GF-D8 (cell line): Measurements from ENCODE around the gene INSRR.

ENCODE experiments used
- DNase-seq: peaks from one replicate; lab custom pipeline; 2025; lab: John Stamatoyannopoulos, UW

The INSRR gene

DNA sequence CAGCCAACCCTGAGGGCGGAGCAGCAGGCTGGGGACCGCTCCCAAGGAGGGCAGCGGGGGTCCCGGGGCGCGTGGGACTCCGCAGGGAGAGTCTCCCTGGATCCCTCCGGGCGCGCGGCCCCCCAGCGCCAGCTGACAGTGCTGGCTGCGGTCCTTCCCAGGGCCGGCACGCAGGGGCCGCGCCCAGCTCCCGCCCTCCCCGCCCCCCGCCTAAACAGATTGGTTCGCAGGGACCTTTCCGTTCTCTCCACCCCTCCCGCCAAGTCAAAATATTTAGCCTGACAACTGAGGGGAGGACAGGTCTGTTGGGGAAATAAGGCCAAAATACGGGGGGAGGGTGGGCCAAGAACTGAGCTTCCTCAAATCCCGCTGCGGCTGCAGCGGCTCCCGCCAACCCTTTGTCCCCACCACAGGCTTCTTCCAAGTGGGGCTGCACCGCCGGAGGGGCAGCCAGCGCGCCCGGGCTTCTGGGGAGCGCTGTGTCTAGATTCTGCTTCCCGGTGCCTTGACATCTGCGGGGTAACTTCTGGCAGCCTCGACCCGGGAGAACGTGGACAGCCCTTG lies at the start of gene INSRR:
TSS of gene INSRR (minus strand) at position 159 of the 564 bp plus-strand sequence. CDS start 496 bp downstream, outside the sequence.
- no peak for DNase-seq

DNA sequence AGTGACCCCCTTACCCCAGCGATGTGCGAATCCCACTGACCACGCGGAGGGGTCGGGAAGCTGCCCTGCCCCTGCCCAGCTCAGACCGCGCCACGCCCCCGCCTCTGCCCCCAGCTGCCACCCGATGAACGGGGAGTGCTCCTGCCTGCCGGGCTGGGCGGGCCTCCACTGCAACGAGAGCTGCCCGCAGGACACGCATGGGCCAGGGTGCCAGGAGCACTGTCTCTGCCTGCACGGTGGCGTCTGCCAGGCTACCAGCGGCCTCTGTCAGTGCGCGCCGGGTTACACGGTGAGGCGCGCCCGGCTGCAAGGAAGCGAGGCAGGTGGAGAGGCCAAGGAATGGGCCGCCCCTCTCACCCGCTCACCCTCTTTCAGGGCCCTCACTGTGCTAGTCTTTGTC lies 49.6 kb upstream of the INSRR start:
- no peak for DNase-seq

DNA sequence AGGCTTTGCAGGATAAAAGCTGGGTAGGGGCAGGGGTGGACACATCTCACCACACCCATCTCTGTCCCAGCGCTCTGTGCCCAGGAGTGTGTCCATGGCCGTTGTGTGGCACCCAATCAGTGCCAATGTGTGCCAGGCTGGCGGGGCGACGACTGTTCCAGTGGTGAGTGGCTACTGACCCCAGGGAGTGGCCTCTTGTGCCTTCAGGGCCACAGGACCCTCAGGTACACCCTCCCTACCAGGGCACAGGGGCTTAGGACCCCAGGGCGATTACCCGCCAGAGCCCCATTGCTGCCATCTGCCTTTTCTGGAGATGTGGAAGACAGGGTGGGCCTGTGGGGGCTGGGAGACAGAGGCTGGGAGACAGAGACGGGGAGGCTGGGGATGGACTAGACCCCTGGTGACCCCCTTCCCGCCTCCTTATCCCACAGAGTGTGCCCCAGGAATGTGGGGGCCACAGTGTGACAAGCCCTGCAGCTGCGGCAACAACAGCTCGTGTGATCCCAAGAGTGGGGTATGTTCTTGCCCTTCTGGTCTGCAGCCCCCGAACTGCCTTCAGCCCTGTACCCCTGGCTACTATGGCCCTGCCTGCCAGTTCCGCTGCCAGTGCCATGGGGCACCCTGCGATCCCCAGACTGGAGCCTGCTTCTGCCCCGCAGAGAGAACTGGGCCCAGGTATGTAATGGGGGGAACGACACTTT lies 47.4 kb upstream of the INSRR start:
- no peak for DNase-seq

DNA sequence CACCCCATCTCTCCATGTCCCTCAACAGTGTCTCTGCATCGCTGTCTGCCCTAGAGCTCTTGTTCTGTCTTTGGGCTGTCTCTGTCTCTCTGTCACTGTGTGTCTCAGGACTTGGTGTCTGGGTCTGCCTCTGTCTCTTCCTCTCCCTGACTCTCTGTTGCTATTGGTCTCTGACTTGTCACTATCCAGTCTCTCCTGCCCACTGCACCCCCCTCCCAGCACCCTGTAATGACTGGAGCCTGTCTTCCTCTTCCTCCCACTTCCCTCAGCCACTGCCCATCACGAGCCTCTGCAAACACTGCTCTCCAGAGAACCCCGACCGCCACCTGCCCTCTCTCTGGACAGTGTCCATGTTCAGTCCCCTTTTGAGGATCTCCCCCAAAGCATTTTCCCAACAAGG lies 46.7 kb upstream of the INSRR start:
- no peak for DNase-seq

DNA sequence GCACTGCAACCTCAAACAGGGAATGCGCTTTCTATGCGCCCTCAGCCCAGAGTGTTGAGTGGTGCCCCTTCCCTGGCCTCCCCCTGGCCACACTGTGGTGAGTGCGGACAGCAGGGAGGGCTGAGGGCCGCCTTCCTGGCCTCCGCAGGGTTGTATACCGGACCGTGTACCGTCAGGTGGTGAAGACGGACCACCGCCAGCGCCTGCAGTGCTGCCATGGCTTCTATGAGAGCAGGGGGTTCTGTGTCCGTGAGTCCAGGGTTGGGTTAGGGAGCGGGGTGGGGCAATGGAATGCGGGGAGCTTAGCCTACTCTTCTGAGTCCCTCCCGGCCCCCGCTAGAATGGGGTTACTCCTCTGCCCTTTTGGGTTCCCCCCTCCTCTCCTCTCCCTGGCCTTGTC lies 46.3 kb upstream of the INSRR start:
- no peak for DNase-seq

DNA sequence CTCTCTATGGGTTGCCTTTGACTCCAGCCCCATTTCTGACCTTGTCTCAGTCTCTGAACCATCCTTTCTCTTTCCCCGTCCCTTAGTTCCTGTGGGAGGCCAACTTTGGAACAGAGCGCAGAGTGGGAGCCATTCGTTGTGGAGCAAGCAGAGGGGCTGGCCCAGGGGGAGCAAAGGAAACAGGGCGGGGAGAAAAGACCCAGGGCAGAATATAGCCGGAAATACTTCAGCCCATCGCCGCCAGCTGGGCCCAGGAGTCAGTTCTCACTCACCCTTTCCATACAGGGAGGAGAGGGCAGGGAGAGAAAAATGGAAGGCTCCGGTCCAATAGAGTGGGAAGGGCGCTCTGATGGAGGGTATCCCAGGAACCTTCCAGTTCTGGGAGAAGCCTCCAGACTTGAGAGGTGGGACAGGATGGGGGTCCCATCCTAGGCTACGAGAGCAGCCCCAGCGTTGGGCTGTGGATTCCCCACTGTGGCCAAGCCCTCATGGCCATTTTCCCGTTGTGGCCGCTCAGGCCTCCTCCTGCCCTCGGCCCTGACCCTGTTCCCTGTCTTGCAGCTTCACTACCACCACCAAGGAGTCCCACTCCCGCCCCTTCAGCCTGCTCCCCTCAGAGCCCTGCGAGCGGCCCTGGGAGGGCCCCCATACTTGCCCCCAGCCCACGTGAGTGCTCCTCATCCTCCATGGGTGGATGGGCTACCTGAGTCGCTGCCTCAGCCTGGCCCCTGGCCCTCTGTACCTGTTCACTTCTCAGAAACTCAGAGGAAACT lies 45.5 kb upstream of the INSRR start:
- no peak for DNase-seq

DNA sequence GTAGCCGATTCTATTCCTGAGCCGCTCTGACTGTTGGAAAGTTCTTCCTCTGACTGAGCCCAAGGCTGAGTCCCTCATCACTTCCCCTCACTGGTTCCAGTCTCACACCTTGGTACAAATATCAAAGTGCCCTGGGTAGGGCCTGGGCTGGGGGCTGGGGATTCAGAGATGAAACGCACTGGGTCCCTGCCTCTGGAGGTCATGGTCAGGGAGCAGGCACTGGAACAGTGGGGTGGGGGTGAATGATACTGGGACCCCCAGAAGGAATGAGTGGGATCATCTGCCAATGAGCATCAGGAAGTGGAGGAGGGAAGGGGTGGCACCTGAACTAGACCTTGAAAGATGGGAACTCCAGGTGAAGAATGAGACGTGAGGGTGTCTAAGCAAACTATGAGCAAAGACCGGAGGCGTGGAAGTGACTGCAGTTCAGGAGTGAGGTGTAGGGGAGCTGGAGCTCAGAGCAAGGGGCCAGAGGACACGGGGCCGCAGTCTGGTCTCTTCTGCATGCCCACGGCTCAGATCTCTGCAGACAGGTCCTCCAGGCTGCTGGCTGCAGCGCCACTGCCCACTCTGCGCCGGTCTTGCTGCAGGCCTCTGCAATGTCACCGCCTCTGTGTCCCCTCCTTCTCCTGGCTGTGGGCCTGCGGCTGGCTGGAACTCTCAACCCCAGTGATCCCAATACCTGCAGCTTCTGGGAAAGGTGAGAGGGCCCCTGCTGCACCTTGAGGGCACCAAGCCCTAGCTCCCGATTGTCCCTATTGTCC lies 44.6 kb upstream of the INSRR start:
- DNase-seq = no peak

DNA sequence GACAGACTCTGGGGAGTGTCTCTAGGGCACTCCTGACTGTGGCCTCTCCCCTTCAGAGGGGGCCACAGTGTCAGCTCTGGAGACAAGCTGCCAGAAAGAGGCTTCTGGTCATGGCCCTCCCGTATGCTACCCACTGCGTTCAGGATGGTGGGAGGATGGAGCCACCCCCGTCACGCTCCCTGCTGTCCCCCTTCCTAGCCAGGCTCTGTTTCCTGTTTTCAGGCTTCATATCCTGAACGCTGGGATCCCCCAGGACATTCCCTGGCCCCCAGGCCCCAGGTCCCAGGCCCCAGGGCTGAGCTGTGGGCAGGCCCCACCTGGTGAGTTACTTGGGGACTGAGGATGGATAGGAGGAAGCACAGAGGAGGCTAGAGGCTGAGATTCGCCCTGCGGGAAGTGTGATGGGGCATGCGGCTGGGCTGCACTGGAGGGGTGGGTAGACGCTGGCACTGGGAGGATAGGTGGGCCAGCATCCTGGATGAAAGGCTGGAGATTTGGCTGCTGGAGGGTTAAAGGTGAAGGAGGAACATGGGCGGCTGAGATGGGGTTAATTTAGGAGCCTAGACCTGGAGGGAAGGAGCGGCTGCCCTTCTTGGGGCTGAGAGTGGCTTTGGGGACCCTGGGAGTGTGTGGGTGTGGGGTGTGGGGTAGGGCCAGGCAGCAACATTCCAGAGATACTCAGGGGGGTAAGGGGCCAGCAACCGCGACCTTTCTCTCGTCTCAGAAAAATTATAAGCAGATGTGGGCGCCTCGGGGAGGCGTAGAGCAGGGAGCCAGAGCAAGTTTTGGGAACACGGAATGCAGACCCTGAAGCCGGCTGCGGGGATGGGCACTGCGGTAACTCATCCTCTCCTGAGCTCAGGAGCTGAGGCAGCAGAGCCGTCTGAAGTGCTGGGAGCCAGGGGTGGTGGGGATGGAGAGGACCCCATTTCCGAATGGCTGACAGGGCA lies 43.3 kb upstream of the INSRR start:
- no peak for DNase-seq

DNA sequence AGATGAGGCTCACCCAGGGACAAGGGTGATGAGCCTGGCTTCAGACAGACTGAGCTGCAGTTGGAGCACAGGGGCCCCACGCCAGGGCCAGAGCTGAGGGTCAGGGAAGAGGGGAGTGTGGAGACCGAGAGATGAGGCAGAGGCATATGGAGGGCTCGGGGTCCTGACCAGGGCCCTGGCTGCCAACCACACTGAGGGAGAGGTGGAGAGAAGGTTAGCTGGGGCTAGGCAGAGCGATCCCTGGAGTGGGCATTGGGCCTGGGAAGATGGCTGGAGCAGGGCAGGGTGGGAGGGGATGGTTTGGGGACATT lies 42.6 kb upstream of the INSRR start:
- no peak for DNase-seq

DNA sequence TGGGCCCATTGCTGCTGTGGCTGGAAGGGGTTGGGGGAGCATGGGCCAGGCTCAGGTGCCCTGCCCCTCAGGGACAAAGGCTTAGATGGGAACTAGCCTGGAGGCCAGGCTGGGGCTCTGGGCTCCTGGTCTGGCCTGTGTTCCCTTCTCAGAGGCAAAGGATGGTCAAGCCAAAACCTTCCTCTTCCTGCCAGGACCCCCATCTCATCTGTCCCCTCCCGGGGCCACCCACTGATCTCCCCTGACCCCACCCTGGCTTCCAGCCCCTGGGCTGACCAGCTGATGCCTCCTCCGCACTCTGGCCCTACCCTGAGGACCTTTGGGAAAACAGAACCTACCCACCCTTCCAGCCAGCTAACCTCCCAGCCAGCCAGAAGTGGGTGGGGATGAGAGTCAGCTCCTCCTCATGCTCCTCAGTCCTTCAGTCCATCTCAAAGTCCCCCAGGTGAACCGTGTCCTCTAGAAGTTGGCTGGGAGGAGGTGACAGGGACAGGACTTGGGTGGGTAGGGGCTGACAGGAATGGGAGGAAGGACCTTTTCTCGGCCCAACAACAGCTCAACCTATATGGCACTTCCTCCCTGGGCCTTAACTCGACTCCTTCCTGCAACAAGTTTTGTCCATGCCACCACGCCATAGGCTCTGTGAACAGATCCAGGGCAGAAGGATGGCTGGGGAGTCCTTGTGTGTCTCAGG lies 42.1 kb upstream of the INSRR start:
- DNase-seq = no peak

DNA sequence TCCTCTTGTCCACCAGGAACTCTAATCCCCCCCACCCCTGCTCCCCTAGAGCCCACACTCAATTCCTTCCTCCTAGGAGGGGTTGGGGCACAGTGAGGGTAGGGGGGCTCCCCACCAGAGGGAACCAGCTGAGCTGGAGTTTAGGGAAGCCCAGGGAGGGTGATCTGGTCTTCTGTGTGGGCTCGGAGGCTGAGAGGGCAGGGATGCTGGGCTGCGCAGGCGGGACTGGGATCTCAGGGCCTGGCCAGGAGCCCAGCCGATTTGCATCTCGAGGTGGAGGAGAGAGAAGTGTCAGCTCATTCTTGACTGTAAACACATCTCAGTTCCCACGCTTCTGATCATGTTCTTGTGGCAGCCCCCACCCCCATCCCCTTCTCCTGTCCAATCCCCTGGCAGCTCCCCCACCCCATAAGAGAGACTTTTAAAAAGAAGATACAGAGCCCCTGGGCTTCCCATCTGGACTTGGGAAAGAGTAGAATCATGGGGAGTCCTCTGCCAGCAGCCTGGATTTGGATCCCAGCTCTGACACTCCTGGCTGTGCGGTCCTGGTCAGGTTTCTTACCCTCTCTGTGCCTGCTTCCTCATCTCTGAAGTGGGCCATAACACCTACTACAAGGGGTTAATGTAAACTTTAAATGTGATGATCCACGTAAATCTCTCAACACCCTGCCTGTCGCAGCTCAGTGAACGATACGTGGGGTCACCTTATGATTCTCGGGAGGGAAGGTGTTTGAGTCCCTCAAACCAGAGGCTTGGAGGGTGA lies 41.2 kb upstream of the INSRR start:
- DNase-seq = no peak

DNA sequence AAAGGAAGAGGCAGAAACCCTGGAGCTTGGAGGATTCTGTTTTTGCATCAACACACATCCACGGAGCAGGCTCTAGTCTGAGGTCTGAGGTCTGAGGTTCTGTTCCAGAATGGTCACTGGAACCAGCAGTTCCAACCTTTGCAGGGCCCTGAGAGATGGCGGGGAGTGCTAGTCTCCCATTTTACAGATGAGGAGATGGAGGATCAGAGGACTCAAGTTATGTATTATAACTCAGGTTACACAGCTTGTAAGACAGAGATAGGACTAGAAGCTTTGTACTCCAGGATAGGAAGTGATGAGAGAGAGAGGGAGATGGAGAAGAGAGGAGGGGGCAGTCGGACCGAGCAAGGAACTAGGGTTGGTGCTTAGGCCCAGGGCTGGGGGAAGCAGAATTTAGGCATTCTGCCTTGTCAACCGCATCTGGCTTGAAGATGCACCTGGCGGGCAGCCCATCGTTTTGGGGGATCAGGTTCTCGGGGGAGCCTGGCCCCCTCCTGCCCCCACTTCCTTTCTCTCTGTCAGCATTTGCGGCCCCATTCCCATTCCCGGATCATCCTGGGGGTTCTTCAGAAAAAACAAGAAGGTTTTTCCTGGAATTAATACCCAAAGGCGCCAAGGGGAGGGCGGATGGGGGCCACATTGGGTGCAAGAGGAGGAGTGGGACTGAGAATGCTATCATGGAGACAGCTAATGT lies 40.2 kb upstream of the INSRR start:
- no peak for DNase-seq

DNA sequence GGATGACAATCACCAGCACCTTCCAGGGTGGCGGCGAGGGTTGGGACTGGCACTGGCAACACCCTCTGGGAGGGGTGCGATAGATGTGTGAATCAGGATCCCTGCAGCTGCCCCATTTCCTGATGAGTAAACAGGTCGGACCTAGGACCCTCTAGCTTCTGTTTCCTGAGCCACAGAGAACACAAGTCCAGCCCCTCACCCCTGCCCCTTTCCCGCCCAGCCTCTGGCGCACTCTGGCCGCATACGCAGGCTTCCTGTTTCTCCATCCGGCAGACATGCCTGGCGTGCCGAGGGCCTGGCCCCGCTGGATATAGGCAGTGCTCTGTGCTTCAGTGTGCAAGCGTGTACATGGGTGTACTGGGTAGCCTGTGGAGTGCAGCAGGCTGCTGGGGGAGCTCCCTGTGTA lies 39.2 kb upstream of the INSRR start:
- no peak for DNase-seq

DNA sequence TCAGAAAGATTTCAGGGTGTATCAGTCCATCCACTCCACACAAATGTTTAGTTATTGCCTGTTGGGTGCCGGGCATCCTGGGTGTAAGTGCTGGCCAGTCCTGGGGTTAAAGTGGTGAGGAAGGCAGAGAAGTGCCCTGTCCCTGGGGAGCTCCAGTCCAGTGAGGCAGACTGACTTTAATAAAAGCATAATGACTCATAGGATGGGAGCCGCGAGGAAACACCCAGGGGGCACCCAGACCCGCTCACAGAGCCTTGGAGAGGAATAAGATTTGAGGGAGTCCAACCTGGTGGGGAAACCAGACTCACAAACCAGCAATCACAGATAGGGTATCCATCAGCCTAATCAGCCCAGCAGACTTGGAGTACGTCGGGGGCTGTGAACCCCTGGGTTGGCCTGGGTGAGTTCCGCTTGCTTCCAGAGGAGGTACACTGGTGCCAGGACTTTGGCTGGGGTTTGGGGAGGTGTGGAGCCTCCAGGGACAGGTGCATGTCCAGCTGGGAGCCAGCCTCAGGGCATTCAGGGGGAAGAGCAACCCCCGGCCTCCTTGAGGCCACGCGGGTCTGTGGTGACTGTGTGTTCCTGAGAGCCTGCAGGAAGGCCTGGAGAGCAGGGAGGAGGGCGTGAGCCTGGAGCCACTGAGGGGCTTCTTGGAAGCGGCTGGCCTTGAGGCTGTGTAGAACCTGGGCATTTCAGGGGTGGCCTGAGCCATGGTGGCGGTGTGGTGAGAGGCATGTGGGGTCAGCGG lies 38.3 kb upstream of the INSRR start:
- DNase-seq = no peak

DNA sequence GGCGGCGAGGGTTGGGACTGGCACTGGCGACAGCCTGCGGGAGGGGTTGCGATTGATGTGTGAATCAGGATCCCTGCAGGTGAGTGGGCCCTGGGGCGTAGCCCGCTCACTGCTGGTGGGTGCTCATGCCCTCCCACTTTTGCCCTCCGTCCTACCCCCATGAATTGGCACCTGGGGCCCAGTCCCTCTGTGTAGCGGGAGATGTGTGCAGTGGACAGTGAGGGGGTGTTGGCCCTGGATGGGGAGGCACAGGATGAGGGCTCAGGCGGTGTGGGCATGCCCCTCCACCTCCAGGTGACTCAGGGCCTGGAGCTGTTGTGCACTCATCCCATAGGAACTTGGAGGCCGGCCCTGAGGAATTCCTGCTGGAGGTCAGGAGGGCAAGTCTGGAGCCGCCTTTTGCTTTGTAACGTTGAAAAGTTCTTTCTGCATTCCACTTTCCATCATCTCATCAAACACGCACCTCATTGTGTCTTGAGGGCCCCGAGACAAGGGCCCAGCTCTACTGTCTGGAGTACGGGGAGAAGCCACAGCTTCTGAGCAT lies 37.6 kb upstream of the INSRR start:
- no peak for DNase-seq

DNA sequence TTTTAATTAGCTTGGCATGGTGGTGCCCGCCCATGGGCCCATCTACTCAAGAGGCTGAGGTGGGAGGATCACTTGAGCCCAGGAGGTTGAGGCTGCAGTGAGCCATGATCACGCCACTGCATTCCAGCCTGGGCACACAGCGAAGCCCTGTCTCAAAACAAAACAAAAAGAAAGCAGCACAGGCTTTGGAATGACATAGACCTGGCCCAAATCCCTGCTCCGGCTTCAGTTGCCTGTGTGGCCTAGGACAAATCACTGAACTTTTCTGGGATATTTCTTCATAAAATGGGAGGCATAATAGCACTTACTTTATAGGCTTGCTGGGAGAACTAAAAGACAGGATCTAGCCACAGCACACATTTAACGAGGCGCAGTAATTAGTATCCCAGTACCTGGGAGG lies 37.0 kb upstream of the INSRR start:
- no peak for DNase-seq

DNA sequence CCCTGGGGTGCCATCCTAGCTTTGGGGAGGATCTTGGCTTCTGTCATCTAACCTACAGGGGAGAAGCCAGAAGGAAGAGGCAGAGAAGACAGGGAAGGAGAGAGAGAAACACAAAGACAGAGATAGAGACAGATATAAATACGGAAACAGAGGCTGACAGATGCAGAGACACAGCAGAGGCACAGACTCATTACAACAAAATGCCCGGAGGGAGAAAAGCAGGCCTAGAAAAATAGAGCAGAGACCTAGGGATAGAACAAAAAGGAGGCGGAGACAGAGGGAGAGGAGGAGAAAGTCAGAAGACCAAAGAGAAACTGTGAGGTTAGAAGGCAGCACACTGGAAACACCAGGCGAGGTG lies 36.5 kb upstream of the INSRR start:
- no peak for DNase-seq

DNA sequence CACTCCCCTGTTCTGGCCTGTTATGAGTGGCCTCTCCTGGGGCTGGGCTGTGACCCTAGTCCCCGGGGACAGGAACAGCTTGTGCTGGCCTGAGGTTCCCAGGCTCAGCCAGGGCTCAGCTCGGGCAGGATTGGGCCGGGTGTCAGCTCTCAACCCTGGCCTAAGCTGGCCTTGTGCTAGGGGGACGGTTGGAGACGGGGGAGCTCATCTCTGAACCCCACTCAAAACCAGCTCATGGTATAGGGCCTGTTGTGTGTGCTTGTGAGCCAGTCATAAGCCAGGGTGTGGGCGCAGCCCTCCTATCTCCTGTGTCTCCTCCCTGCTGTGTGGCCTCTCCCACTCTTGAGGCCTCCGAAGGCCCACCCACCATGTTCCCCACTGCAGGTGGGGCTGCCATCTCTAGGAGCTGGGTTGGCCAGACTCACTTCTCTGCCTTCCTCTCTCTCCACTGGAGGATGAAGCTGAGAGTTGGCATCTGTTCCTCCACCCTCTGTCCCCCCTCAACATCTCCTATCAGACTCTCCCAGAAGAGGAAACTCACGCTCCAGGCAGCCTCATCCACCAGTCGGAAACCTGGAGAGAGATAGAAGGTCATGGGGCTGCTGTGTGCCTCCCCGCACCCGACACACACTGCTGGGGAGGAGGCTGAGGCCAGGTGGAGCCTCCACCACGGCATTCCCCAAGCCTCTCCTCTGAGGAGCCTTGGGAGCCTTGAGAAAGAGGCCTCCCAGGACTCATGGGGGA lies 36.0 kb upstream of the INSRR start:
- DNase-seq = no peak
